Fibroblast of mammary gland (primary cell): Measurements from ENCODE around the gene OXCT1.
"Not testable (repeated sequence)": the region's sequence is repeated elsewhere in the genome, so short reads cannot be mapped to it uniquely, and the experiment has no call there.

Source experiments
- DNase-seq: peaks from one replicate; pipeline ENCODE4 v3.0.0-alpha.2; 2010; ENCODE audit warnings: low read depth
- H3K4me3 ChIP-seq: 2 replicates; pipeline ENCODE4 v1.5.1; 2011; ENCODE audit warnings: low read depth, mild to moderate bottlenecking, low read length, moderate library complexity; ENCODE audit not compliant: control insufficient read depth
- CTCF ChIP-seq: conservative IDR thresholded peaks from 2 replicates; pipeline ENCODE4 v1.5.1; 2011; ENCODE audit warnings: low read depth, low read length, inconsistent platforms; ENCODE audit not compliant: control insufficient read depth, insufficient read depth

OXCT1 gene

GRCh38 chr5:41716382-41716781 lies 153.8 kb downstream of the OXCT1 start:
- no peak for DNase-seq
- H3K4me3 ChIP-seq = no peak overlapping the region
- TF ChIP-seq CTCF = no peak

DNA sequence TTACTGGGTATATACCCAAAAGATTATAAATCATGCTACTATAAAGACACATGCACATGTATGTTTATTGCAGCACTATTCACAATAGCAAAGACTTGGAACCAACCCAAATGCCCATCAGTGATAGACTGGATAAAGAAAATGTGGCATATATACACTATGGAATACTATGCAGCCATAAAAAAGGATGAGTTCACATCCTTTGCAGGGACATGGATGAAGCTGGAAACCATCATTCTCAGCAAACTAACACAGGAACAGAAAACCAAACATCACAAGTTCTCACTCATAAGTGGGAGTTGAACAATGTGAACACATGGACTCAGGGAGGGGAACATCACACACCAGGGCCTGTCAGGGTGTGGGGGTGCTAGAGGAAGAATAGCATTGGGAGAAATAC lies 155.8 kb downstream of the OXCT1 start:
- not testable (repeated sequence) for DNase-seq, H3K4me3 ChIP-seq

DNA sequence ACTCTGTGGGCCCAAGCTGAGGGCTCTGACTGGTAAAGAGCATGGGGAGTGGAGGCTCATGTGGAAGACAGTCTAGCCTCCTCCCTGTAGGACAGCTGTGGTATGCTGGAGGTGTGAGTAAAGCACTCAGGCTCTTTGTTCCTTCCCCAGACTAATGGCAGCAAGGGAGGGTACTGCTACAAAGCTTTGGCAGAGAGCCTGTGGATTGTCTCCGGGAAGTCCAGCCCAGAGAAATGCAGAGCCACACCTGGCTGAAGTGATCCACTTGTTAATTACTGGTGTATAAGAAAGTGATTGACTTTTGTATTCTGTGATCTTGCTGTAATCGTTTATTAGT lies 161.7 kb downstream of the OXCT1 start:
- no peak for TF ChIP-seq CTCF
- H3K4me3 ChIP-seq = no peak overlapping the region
- DNase-seq = no peak

- H3K4me3 ChIP-seq = no peak overlapping the region
- TF ChIP-seq CTCF = peak; percentile 65
- peak; percentile 66 for DNase-seq
Measured at GRCh38 chr5:41707853-41708603, 162.2 kb downstream of the OXCT1 start.

DNA sequence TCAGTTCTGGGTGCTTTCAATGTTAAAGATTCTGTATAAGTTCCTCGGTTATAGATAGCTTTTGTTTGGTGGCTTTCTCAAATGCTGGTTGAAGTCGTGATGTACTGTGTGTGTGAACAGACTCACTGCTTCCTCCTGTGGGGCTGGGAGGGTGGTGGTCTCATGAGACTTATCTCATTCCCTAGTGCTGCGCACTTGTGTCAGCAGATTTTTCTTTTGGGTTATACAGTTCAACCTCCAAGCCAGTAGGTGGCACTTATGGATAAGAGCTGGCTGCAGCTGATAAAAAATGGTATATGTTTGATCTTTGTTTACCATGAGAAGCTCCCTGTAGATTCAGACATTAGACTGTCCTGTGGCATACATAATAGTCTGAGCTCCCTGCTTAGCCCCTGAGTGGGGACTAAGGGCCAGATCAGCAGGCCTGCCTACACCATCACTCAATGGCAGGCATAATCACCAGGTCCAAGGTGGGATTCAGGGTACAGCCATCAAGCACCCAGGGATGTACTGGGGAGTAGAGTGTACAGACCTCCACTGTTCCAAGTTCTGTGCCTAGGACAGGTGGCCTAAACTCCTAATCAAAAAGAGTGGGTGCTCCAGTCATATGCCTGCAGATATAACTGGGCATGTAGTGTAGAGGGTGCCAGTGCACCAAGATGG lies 174.2 kb downstream of the OXCT1 start:
- DNase-seq = peak; percentile 17
- H3K4me3 ChIP-seq = no peak overlapping the region
- peak; percentile 37 for TF ChIP-seq CTCF

GRCh38 chr5:41686767-41687166 lies 183.5 kb downstream of the OXCT1 start:
- no peak for TF ChIP-seq CTCF
- no peak for DNase-seq
- H3K4me3 ChIP-seq = no peak overlapping the region

GRCh38 chr5:41686191-41686590 lies 184.0 kb downstream of the OXCT1 start:
- DNase-seq = no peak
- no peak overlapping the region for H3K4me3 ChIP-seq
- no peak for TF ChIP-seq CTCF
